ENCODE measurements around the gene MASTL. TPM values are rescaled to one million over a fixed set of nuclear protein-coding genes. Genes with fewer than 3 reads are reported as not detected.
"Not testable (repeated sequence)": the region's sequence is repeated elsewhere in the genome, so short reads cannot be mapped to it uniquely, and the experiment has no call there.

MASTL gene
- 33.2 and 33.7 TPM in 2 replicates for total RNA-seq

DNA sequence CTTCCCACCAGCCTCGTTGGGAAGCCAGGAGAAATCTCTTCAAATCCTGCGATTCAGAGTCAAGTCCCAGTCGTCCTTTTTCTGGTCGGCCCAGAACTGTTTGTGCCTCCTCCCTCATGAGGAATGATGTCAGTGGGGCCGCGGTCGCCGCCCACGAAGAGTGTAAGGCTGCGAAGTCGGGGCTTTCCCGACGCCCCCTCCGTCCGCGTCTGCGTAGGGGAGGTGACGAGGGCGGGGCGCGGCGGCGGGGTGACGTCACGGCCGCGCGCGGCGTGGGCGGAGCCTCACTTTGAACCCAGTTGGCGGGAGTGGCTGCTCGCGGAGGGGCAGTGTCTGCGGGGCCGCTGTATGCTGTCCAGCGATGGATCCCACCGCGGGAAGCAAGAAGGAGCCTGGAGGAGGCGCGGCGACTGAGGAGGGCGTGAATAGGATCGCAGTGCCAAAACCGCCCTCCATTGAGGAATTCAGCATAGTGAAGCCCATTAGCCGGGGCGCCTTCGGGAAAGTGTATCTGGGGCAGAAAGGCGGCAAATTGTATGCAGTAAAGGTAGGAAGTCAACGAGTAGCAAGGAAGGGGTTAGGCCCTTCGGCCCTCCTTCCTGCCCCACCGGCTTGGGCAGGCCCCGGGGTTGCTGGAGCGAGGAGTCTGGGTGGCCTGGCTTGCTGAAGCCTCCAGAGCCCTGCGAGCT is at the start of gene MASTL:
MASTL (plus strand) TSS at position 287 of the 689 bp plus-strand sequence; CDS start at position 362, 75 bp downstream.
- peaks cover 42% of the 10 kb centered on the region for H3K4me1 Mint-ChIP-seq (ENCODE audit: low read depth)
- intact Hi-C loops (cut with micrococcal nuclease) = loop anchor here (1.0 to 5.0 kb wide), 7 partner anchors 264 to 1378 kb away; partner anchors contain the start of genes APBB1IP, PDSS1, RAB18 and WAC
- H3K27ac Mint-ChIP-seq = peak within 1 kb of the TSS; percentile 99
- H3K9me3 Mint-ChIP-seq = no peaks in the 10 kb centered on the region
- H3K4me3 Mint-ChIP-seq = peak within 1 kb of the TSS; percentile 99
- H3K27me3 Mint-ChIP-seq (ENCODE audit: insufficient read depth) = no peaks in the 10 kb centered on the region
- H3K36me3 Mint-ChIP-seq (ENCODE audit: low read depth) = peaks cover 45% of the 10 kb centered on the region
- DNase-seq (ENCODE audit: low spot score) = peak; percentile 93

- intact Hi-C loops (cut with micrococcal nuclease) = loop anchor here (10.0 kb wide), 1 partner anchor 213 kb away; no protein-coding TSS in a partner anchor
- DNase-seq (ENCODE audit: low spot score) = no peak
- Mint-ChIP-seq H3K4me3 (no peak overlapping the region), H3K27ac (no peak overlapping the region), H3K27me3 (ENCODE audit: insufficient read depth) (no peaks in the 10 kb centered on the region), H3K36me3 (ENCODE audit: low read depth) (peaks cover 42% of the 10 kb centered on the region), H3K4me1 (ENCODE audit: low read depth) (peaks cover 21% of the 10 kb centered on the region), H3K9me3 (no peaks in the 10 kb centered on the region)
Measured at GRCh38 chr10:27108165-27108564, 47.0 kb upstream of the MASTL start.

DNA sequence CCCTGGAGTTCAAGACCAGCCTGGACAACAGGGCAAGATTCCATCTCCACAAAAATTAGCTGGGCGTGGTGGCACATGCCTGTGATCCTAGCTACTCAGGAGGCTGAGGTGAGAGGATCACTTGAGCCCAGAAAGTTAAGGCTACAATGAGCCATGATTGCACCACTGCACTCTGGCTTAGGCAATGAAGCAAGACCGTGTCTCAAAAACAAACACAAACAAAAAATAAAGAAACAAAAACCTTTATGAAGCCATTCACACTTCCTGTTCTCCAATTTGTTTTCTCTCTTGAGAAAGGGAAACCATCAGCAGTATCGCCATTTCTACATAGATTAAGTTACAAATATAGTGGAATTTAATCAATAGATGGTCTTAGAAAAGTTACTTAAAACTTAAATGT is 20.8 kb upstream of the MASTL start:
- peaks cover 46% of the 10 kb centered on the region for H3K36me3 Mint-ChIP-seq (ENCODE audit: low read depth)
- H3K4me1 Mint-ChIP-seq (ENCODE audit: low read depth) = peaks cover 10% of the 10 kb centered on the region
- no peak overlapping the region for H3K4me3 Mint-ChIP-seq
- no peaks in the 10 kb centered on the region for H3K9me3 Mint-ChIP-seq
- DNase-seq (ENCODE audit: low spot score) = no peak
- intact Hi-C loops (cut with micrococcal nuclease) = no loop called here
- no peaks in the 10 kb centered on the region for H3K27me3 Mint-ChIP-seq (ENCODE audit: insufficient read depth)
- no peak overlapping the region for H3K27ac Mint-ChIP-seq

DNA sequence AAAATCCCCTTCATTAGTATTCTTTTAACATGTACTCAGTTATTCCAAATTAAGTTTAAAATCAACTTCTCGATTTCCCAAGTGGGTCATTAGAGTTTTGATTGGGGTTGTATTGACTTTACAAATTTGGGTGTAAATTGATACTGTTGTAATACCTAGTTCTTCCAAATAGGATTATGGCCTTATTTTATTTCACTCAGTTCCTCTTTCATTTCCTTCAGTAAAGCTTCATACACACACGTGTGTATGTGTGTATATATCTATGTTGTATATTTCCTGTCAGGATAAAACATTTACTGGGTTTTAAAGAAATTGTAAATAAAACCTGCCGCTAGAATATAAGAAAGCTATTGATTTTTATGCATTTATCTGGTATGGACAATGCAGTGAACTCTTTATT is 16.9 kb upstream of the MASTL start:
- Mint-ChIP-seq H3K27ac (no peak overlapping the region), H3K9me3 (no peaks in the 10 kb centered on the region), H3K4me1 (ENCODE audit: low read depth) (no peaks in the 10 kb centered on the region), H3K27me3 (ENCODE audit: insufficient read depth) (no peaks in the 10 kb centered on the region), H3K4me3 (no peak overlapping the region), H3K36me3 (ENCODE audit: low read depth) (peaks cover 37% of the 10 kb centered on the region)
- intact Hi-C loops (cut with micrococcal nuclease) = loop anchor here (2.0 kb wide), 2 partner anchors 15 to 19 kb away; no protein-coding TSS in a partner anchor
- DNase-seq (ENCODE audit: low spot score) = no peak

GRCh38 chr10:27143686-27144085 is 11.5 kb upstream of the MASTL start:
- H3K4me1 Mint-ChIP-seq (ENCODE audit: low read depth) = peaks cover 30% of the 10 kb centered on the region
- H3K27ac Mint-ChIP-seq = no peak overlapping the region
- intact Hi-C loops (cut with micrococcal nuclease) = no loop called here
- H3K27me3 Mint-ChIP-seq (ENCODE audit: insufficient read depth) = no peaks in the 10 kb centered on the region
- no peaks in the 10 kb centered on the region for H3K9me3 Mint-ChIP-seq
- H3K36me3 Mint-ChIP-seq (ENCODE audit: low read depth) = peaks cover 42% of the 10 kb centered on the region
- H3K4me3 Mint-ChIP-seq = no peak overlapping the region
- no peak for DNase-seq (ENCODE audit: low spot score)

DNA sequence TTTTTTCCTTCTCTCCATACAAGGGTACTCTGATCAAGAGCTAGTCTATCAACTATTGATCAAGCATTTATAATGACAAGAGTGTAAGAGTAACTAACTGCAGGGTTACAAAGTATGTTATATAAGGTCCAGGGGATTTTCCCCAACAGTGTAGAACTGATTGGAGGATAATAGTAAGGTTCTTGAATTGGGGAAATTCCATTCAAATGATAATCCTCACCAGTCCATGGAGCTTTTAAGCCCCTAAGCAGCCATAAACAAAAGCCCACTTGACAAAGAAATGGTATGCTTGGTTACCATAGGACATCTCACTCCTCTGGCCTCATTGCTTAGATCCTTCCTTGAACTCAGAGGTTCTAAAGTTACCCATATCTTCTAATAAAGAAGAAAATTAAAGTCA is 9.2 kb upstream of the MASTL start:
- Mint-ChIP-seq H3K27me3 (ENCODE audit: insufficient read depth) (no peaks in the 10 kb centered on the region), H3K4me3 (no peak overlapping the region), H3K9me3 (no peaks in the 10 kb centered on the region), H3K36me3 (ENCODE audit: low read depth) (peaks cover 43% of the 10 kb centered on the region), H3K4me1 (ENCODE audit: low read depth) (peaks cover 43% of the 10 kb centered on the region), H3K27ac (no peak overlapping the region)
- intact Hi-C loops (cut with micrococcal nuclease) = no loop called here
- DNase-seq (ENCODE audit: low spot score) = no peak

DNA sequence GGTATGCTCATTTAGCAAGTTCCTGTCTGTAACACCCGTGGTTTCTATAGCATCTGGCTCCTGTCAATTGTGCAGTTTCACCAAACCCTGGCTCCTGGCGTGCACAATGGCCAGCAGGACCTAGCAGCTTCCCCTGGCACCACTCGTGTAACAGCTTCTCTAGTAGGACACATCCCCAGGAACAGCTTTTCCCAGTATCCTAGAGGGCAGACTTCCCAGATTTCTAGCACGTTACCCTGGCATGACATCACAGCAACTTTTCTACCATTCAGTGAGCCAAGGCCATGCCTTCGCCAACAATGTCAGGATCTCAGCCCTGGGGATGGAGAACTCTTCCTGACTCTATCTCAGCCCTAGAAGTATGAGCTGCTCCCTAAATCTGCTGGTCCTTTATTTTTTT is 7.5 kb upstream of the MASTL start:
- Mint-ChIP-seq H3K36me3 (ENCODE audit: low read depth) (peaks cover 44% of the 10 kb centered on the region), H3K9me3 (no peaks in the 10 kb centered on the region), H3K27me3 (ENCODE audit: insufficient read depth) (no peaks in the 10 kb centered on the region), H3K4me1 (ENCODE audit: low read depth) (peaks cover 53% of the 10 kb centered on the region), H3K27ac (peak overlapping the region; percentile 22), H3K4me3 (no peak overlapping the region)
- DNase-seq (ENCODE audit: low spot score) = no peak
- intact Hi-C loops (cut with micrococcal nuclease) = no loop called here

DNA sequence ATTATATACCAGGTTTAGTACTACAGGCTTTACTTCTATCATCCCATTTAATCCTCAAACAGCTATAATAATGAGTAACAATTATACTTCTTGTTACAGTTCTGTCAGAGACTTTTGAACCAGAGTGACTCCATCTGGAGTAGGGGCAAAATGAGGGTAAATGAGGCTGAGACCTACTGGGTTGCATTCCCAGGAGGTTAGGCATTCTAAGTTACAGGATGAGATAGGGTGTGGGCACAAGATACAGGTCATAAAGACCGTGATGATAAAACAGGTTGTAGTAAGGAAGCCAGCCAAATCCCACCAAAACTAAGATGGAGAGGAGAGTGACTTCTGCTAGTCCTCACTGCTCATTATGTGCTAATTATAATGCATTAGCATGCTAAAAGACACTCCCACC is 4.9 kb upstream of the MASTL start:
- no peak for DNase-seq (ENCODE audit: low spot score)
- no peaks in the 10 kb centered on the region for H3K27me3 Mint-ChIP-seq (ENCODE audit: insufficient read depth)
- peaks cover 59% of the 10 kb centered on the region for H3K4me1 Mint-ChIP-seq (ENCODE audit: low read depth)
- H3K4me3 Mint-ChIP-seq = peak overlapping the region; percentile 66
- intact Hi-C loops (cut with micrococcal nuclease) = no loop called here
- H3K9me3 Mint-ChIP-seq = no peaks in the 10 kb centered on the region
- no peak overlapping the region for H3K27ac Mint-ChIP-seq
- H3K36me3 Mint-ChIP-seq (ENCODE audit: low read depth) = peaks cover 49% of the 10 kb centered on the region

DNA sequence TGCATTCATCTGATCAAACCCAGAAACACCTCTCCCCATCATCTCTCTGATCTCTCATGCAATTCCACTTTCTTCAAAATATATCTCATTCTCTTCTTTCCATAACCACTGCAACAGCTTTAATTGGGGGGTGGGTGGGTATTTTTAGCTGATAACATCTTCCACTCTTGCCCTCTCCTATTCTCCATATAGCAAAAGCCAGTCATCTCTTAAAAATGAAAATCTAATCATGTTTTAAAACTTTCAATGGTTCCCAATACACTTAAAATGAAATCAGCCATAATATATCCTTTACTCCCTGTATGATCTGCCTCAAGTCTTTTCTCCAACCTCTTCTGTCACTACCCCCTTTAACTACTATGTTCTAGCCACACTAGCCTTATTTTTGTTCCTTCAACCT is 2.5 kb upstream of the MASTL start:
- intact Hi-C loops (cut with micrococcal nuclease) = loop anchor here (2.0 kb wide), 1 partner anchor 14 kb away; no protein-coding TSS in a partner anchor
- H3K4me1 Mint-ChIP-seq (ENCODE audit: low read depth) = peaks cover 49% of the 10 kb centered on the region
- H3K27me3 Mint-ChIP-seq (ENCODE audit: insufficient read depth) = no peaks in the 10 kb centered on the region
- H3K27ac Mint-ChIP-seq = peak overlapping the region; percentile 99
- H3K9me3 Mint-ChIP-seq = no peaks in the 10 kb centered on the region
- H3K4me3 Mint-ChIP-seq = peak overlapping the region; percentile 99
- H3K36me3 Mint-ChIP-seq (ENCODE audit: low read depth) = peaks cover 44% of the 10 kb centered on the region
- DNase-seq (ENCODE audit: low spot score) = no peak

DNA sequence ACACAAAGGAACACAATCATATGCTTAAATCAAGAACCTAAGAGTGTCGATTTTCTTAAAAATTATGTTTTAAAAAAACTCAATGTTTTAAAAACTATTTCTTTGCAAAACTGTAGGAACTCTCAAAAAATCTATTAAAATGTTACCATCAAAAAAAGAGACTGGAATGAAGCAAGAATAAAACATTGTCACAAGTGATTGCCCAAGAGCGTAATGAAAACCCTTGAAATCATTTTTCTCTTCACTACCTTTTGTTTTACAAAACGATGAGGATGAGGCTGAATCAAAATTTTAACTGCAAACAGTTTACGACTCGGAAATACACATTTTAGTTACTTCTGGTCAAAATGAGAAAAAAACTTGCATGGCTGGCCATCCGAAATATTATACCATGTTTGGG is 1.8 kb upstream of the MASTL start:
- H3K27ac Mint-ChIP-seq = peak overlapping the region; percentile 99
- H3K4me3 Mint-ChIP-seq = peak overlapping the region; percentile 99
- H3K9me3 Mint-ChIP-seq = no peaks in the 10 kb centered on the region
- H3K4me1 Mint-ChIP-seq (ENCODE audit: low read depth) = peaks cover 49% of the 10 kb centered on the region
- peaks cover 45% of the 10 kb centered on the region for H3K36me3 Mint-ChIP-seq (ENCODE audit: low read depth)
- no peaks in the 10 kb centered on the region for H3K27me3 Mint-ChIP-seq (ENCODE audit: insufficient read depth)
- no peak for DNase-seq (ENCODE audit: low spot score)
- intact Hi-C loops (cut with micrococcal nuclease) = loop anchor here (2.0 kb wide), 1 partner anchor 15 kb away; no protein-coding TSS in a partner anchor

DNA sequence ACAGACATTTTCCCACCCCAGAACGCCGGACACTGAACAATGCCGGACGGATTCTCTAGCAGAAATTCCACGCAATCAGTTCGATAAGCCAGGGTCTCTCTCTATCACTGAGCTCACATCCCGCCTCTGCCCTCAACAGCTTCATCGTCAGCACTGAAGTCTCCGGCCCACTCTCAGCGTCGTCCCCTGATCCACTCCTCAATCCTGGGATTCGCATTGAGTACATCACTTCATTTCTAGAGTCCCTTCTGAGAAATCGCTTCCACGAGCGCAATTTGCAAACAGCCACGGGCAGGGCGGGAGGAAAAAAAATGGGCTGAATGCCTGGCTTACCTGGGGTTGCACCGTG is 1.3 kb upstream of the MASTL start:
- Mint-ChIP-seq H3K36me3 (ENCODE audit: low read depth) (peaks cover 45% of the 10 kb centered on the region), H3K27me3 (ENCODE audit: insufficient read depth) (no peaks in the 10 kb centered on the region), H3K4me3 (peak overlapping the region; percentile 99), H3K9me3 (no peaks in the 10 kb centered on the region), H3K4me1 (ENCODE audit: low read depth) (peaks cover 49% of the 10 kb centered on the region), H3K27ac (peak overlapping the region; percentile 99)
- no peak for DNase-seq (ENCODE audit: low spot score)
- intact Hi-C loops (cut with micrococcal nuclease) = loop anchor here (1.0 to 2.0 kb wide), 10 partner anchors 15 to 1379 kb away; partner anchors contain the start of genes MPP7, PDSS1 and WAC

- intact Hi-C loops (cut with micrococcal nuclease) = loop anchor here (1.0 to 5.0 kb wide), 3 partner anchors 204 to 719 kb away; partner anchors contain the start of gene APBB1IP
- peaks cover 44% of the 10 kb centered on the region for H3K36me3 Mint-ChIP-seq (ENCODE audit: low read depth)
- not testable (repeated sequence) for DNase-seq (ENCODE audit: low spot score); H3K9me3 Mint-ChIP-seq; H3K27me3 Mint-ChIP-seq (ENCODE audit: insufficient read depth)
- H3K4me1 Mint-ChIP-seq (ENCODE audit: low read depth) = peaks cover 38% of the 10 kb centered on the region
- peak overlapping the region; percentile 99 for H3K27ac Mint-ChIP-seq
- H3K4me3 Mint-ChIP-seq = peak overlapping the region; percentile 99
Measured at GRCh38 chr10:27156566-27156965, 1.4 kb downstream of the MASTL start.

- peak overlapping the region; percentile 99 for H3K4me3 Mint-ChIP-seq
- peaks cover 32% of the 10 kb centered on the region for H3K4me1 Mint-ChIP-seq (ENCODE audit: low read depth)
- no peaks in the 10 kb centered on the region for H3K27me3 Mint-ChIP-seq (ENCODE audit: insufficient read depth)
- H3K27ac Mint-ChIP-seq = peak overlapping the region; percentile 99
- peaks cover 47% of the 10 kb centered on the region for H3K36me3 Mint-ChIP-seq (ENCODE audit: low read depth)
- intact Hi-C loops (cut with micrococcal nuclease) = loop anchor here (5.0 kb wide), 1 partner anchor 720 kb away; the partner anchor contains the start of gene APBB1IP
- no peaks in the 10 kb centered on the region for H3K9me3 Mint-ChIP-seq
- no peak for DNase-seq (ENCODE audit: low spot score)
Measured at GRCh38 chr10:27157150-27157549, 2.0 kb downstream of the MASTL start.

Measured in activated T-helper 1 cell treated with anti-CD3 and anti-CD28 coated beads, Interleukin-12 subunit alpha, Interleukin-12 subunit beta, Interleukin-2, Interleukin-4 antibody, amounts not matched to agents 30 ng/mL and 10 ng/mL and 1 ng/mL, durations not matched to agents 14 hours and 24 hours and 36 hours (primary cell).